Measurements from ENCODE around the gene LDHAL6A. TPM values are rescaled to one million over a fixed set of nuclear protein-coding genes. Genes with fewer than 3 reads are reported as not detected.

Gene LDHAL6A
- polyA plus RNA-seq, 1 experiment, result not detected

- TF ChIP-seq, protein P1, sequence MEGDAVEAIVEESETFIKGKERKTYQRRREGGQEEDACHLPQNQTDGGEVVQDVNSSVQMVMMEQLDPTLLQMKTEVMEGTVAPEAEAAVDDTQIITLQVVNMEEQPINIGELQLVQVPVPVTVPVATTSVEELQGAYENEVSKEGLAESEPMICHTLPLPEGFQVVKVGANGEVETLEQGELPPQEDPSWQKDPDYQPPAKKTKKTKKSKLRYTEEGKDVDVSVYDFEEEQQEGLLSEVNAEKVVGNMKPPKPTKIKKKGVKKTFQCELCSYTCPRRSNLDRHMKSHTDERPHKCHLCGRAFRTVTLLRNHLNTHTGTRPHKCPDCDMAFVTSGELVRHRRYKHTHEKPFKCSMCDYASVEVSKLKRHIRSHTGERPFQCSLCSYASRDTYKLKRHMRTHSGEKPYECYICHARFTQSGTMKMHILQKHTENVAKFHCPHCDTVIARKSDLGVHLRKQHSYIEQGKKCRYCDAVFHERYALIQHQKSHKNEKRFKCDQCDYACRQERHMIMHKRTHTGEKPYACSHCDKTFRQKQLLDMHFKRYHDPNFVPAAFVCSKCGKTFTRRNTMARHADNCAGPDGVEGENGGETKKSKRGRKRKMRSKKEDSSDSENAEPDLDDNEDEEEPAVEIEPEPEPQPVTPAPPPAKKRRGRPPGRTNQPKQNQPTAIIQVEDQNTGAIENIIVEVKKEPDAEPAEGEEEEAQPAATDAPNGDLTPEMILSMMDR (IDR thresholded peaks at IDR 0.05; ENCODE audit: low read depth, low read length), result no peak
- ChIA-PET POLR2A (no interaction called here), CTCF (interaction anchor here (1.4 to 2.4 kb wide), 2 partner anchors 239 to 249 kb away, joined by 4 to 11 read pairs; no protein-coding TSS in a partner anchor)
- DNase-seq (ENCODE audit: low read depth, low spot score), result no peak
- H3K27ac ChIP-seq (ENCODE audit: low read depth, low read length), result no peak overlapping the region
- no peaks in the 10 kb centered on the region for H3K9me3 ChIP-seq (ENCODE audit: control insufficient read depth, insufficient read depth, low read length)
- H3K4me3 ChIP-seq (ENCODE audit: low read depth, low read length), result no peak overlapping the region
- no peaks in the 10 kb centered on the region for H3K27me3 ChIP-seq (ENCODE audit: control insufficient read depth, insufficient read depth, low read length)
Observed at GRCh38 chr11:18492888-18493287, 37.2 kb downstream of the LDHAL6A start.

GRCh38 chr11:18493310-18493709 is 37.7 kb downstream of the LDHAL6A start:
- POLR2A ChIA-PET, result no interaction called here
- no peaks in the 10 kb centered on the region for H3K9me3 ChIP-seq (ENCODE audit: control insufficient read depth, insufficient read depth, low read length)
- CTCF ChIA-PET, result interaction anchor here (1.4 to 2.4 kb wide), 2 partner anchors 239 to 250 kb away, joined by 4 to 11 read pairs; no protein-coding TSS in a partner anchor
- DNase-seq (ENCODE audit: low read depth, low spot score), result no peak
- TF ChIP-seq, protein P1 (IDR thresholded peaks at IDR 0.05; ENCODE audit: low read depth, low read length), result no peak
- no peak overlapping the region for H3K4me3 ChIP-seq (ENCODE audit: low read depth, low read length)
- H3K27me3 ChIP-seq (ENCODE audit: control insufficient read depth, insufficient read depth, low read length), result no peaks in the 10 kb centered on the region
- no peak overlapping the region for H3K27ac ChIP-seq (ENCODE audit: low read depth, low read length)

DNA sequence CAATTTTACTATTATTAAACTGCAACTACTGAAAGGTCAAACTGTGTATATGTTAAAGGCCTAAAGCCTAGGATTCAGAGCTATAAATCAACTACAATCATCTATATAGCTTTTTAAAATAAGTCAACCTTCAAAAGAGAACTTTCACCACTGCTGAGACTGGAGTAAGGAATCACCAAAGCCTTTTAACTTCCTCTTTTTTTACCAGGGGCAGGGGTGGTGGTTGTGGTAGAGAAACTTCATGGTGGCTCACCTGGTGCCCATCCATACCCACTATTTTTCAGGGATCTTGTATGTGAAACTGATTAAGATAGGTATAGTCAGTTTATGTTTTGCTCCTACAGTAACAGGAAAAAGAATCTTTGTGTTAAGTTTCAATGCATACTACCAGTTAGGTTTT is 39.6 kb downstream of the LDHAL6A start:
- Histone ChIP-seq H3K9me3 (ENCODE audit: control insufficient read depth, insufficient read depth, low read length) (no peaks in the 10 kb centered on the region), H3K4me3 (ENCODE audit: low read depth, low read length) (no peak overlapping the region), H3K27ac (ENCODE audit: low read depth, low read length) (no peak overlapping the region), H3K27me3 (ENCODE audit: control insufficient read depth, insufficient read depth, low read length) (no peaks in the 10 kb centered on the region)
- TF ChIP-seq, protein P1 (IDR thresholded peaks at IDR 0.05; ENCODE audit: low read depth, low read length), result no peak
- ChIA-PET POLR2A (no interaction called here), CTCF (interaction anchor here (2.4 kb wide), 1 partner anchor 252 kb away, joined by 11 read pairs; no protein-coding TSS in a partner anchor)
- no peak for DNase-seq (ENCODE audit: low read depth, low spot score)

DNA sequence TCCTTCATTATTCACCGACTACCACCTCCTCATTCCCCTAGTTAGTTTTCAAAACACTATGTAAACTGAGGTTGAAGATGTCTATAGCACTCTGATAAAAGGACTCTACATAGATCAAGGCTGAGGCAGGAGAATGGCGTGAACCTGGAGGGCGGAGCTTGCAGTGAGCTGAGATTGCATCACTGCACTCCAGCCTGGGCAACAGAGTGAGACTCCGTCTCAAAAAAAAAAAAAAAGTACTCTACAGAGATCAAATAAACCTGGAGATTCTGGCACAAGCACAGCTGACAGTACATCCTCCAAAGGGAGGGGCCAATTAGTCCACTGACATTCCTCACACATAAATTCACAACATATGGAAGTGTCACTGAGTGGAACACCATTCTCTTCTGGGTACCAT is 40.0 kb downstream of the LDHAL6A start:
- POLR2A ChIA-PET, result interaction anchor here (0.6 kb wide), 1 partner anchor 117 kb away, joined by 3 read pairs; no protein-coding TSS in a partner anchor
- H3K9me3 ChIP-seq (ENCODE audit: control insufficient read depth, insufficient read depth, low read length), result no peaks in the 10 kb centered on the region
- DNase-seq (ENCODE audit: low read depth, low spot score), result no peak
- no peaks in the 10 kb centered on the region for H3K27me3 ChIP-seq (ENCODE audit: control insufficient read depth, insufficient read depth, low read length)
- TF ChIP-seq, protein P1 (IDR thresholded peaks at IDR 0.05; ENCODE audit: low read depth, low read length), result no peak
- CTCF ChIA-PET, result no interaction called here
- no peak overlapping the region for H3K27ac ChIP-seq (ENCODE audit: low read depth, low read length)
- H3K4me3 ChIP-seq (ENCODE audit: low read depth, low read length), result no peak overlapping the region

DNA sequence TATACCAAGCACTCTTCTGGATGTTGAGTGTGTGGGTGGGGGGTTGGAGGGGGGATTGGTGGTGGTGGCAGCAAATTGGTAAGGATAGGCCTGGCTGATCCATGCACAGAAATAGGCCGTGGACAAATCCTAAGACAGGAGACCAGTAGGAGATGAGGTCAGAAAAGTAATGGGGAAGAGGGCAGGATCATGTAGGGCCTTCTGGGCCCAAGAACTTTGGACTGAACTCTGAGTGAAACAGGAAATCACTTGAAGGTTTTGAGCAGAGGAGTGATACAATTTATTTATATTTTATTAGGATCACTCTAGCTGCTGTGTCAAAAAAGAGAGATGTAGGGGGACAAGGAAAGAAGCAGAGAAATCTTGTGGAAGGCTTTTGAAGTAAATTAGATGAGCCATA is 42.4 kb downstream of the LDHAL6A start:
- no peak for DNase-seq (ENCODE audit: low read depth, low spot score)
- Histone ChIP-seq H3K4me3 (ENCODE audit: low read depth, low read length) (no peak overlapping the region), H3K27me3 (ENCODE audit: control insufficient read depth, insufficient read depth, low read length) (no peaks in the 10 kb centered on the region), H3K27ac (ENCODE audit: low read depth, low read length) (no peak overlapping the region), H3K9me3 (ENCODE audit: control insufficient read depth, insufficient read depth, low read length) (no peaks in the 10 kb centered on the region)
- ChIA-PET CTCF (no interaction called here), POLR2A (no interaction called here)
- TF ChIP-seq, protein P1 (IDR thresholded peaks at IDR 0.05; ENCODE audit: low read depth, low read length), result no peak
